ENCODE data around the gene RAPGEF2.

RAPGEF2 gene

GRCh38 chr4:159188646-159189045 lies 85.8 kb downstream of the RAPGEF2 start:
- Histone ChIP-seq H3K27ac (ENCODE audit: insufficient read depth, low read length, poor library complexity, severe bottlenecking) (no peak overlapping the region), H3K4me1 (ENCODE audit: control insufficient read depth, insufficient read depth, low read length, poor library complexity, severe bottlenecking) (no peaks in the 10 kb centered on the region), H3K4me3 (ENCODE audit: insufficient read depth, low read depth, low read length, poor library complexity, severe bottlenecking) (no peak overlapping the region), H3K9me3 (ENCODE audit: control insufficient read depth, low read length) (no peaks in the 10 kb centered on the region), H3K27me3 (replicated peaks; ENCODE audit: control insufficient read depth, insufficient read depth, low read length, poor library complexity, severe bottlenecking) (no peaks in the 10 kb centered on the region), H3K36me3 (ENCODE audit: control insufficient read depth, insufficient read depth, low read length) (no peaks in the 10 kb centered on the region)
- DNase-seq, result no peak

GRCh38 chr4:159190651-159191050 lies 87.8 kb downstream of the RAPGEF2 start:
- H3K4me3 ChIP-seq (ENCODE audit: insufficient read depth, low read depth, low read length, poor library complexity, severe bottlenecking), result no peak overlapping the region
- H3K27me3 ChIP-seq (replicated peaks; ENCODE audit: control insufficient read depth, insufficient read depth, low read length, poor library complexity, severe bottlenecking), result no peaks in the 10 kb centered on the region
- no peak for DNase-seq
- H3K9me3 ChIP-seq (ENCODE audit: control insufficient read depth, low read length), result no peaks in the 10 kb centered on the region
- no peak overlapping the region for H3K27ac ChIP-seq (ENCODE audit: insufficient read depth, low read length, poor library complexity, severe bottlenecking)
- H3K4me1 ChIP-seq (ENCODE audit: control insufficient read depth, insufficient read depth, low read length, poor library complexity, severe bottlenecking), result no peaks in the 10 kb centered on the region
- no peaks in the 10 kb centered on the region for H3K36me3 ChIP-seq (ENCODE audit: control insufficient read depth, insufficient read depth, low read length)

- no peak overlapping the region for H3K4me3 ChIP-seq (ENCODE audit: insufficient read depth, low read depth, low read length, poor library complexity, severe bottlenecking)
- H3K27ac ChIP-seq (ENCODE audit: insufficient read depth, low read length, poor library complexity, severe bottlenecking), result no peak overlapping the region
- DNase-seq, result no peak
- no peaks in the 10 kb centered on the region for H3K36me3 ChIP-seq (ENCODE audit: control insufficient read depth, insufficient read depth, low read length)
- H3K27me3 ChIP-seq (replicated peaks; ENCODE audit: control insufficient read depth, insufficient read depth, low read length, poor library complexity, severe bottlenecking), result no peaks in the 10 kb centered on the region
- no peaks in the 10 kb centered on the region for H3K4me1 ChIP-seq (ENCODE audit: control insufficient read depth, insufficient read depth, low read length, poor library complexity, severe bottlenecking)
- H3K9me3 ChIP-seq (ENCODE audit: control insufficient read depth, low read length), result no peaks in the 10 kb centered on the region
Observed at GRCh38 chr4:159191989-159192388, 89.1 kb downstream of the RAPGEF2 start.

GRCh38 chr4:159193046-159193620 lies 90.3 kb downstream of the RAPGEF2 start:
- no peaks in the 10 kb centered on the region for H3K9me3 ChIP-seq (ENCODE audit: control insufficient read depth, low read length)
- no peaks in the 10 kb centered on the region for H3K36me3 ChIP-seq (ENCODE audit: control insufficient read depth, insufficient read depth, low read length)
- H3K27ac ChIP-seq (ENCODE audit: insufficient read depth, low read length, poor library complexity, severe bottlenecking), result no peak overlapping the region
- no peaks in the 10 kb centered on the region for H3K27me3 ChIP-seq (replicated peaks; ENCODE audit: control insufficient read depth, insufficient read depth, low read length, poor library complexity, severe bottlenecking)
- H3K4me1 ChIP-seq (ENCODE audit: control insufficient read depth, insufficient read depth, low read length, poor library complexity, severe bottlenecking), result no peaks in the 10 kb centered on the region
- no peak overlapping the region for H3K4me3 ChIP-seq (ENCODE audit: insufficient read depth, low read depth, low read length, poor library complexity, severe bottlenecking)
- DNase-seq, result no peak

DNA sequence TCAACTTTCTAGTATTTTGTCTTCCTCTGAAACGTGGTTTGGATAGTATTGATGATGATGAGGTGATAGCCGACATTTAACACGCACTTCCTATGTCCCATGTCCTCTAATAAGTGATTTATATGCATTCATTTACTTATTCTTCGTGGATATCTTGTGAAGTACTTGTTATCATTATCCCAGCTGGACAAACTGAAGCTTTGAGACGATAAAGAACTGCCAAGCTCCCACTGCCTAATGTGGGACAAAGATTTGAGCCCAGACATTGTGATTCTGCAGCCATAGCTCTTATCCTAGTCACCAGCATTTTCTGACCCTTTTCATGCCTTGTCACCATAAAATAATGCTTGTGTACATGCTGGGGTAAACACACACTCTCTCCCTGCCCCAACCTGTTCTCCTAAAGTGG lies 92.5 kb downstream of the RAPGEF2 start:
- H3K36me3 ChIP-seq (ENCODE audit: control insufficient read depth, insufficient read depth, low read length), result no peaks in the 10 kb centered on the region
- no peak overlapping the region for H3K4me3 ChIP-seq (ENCODE audit: insufficient read depth, low read depth, low read length, poor library complexity, severe bottlenecking)
- H3K27me3 ChIP-seq (replicated peaks; ENCODE audit: control insufficient read depth, insufficient read depth, low read length, poor library complexity, severe bottlenecking), result no peaks in the 10 kb centered on the region
- H3K9me3 ChIP-seq (ENCODE audit: control insufficient read depth, low read length), result no peaks in the 10 kb centered on the region
- H3K4me1 ChIP-seq (ENCODE audit: control insufficient read depth, insufficient read depth, low read length, poor library complexity, severe bottlenecking), result no peaks in the 10 kb centered on the region
- no peak for DNase-seq
- no peak overlapping the region for H3K27ac ChIP-seq (ENCODE audit: insufficient read depth, low read length, poor library complexity, severe bottlenecking)

DNA sequence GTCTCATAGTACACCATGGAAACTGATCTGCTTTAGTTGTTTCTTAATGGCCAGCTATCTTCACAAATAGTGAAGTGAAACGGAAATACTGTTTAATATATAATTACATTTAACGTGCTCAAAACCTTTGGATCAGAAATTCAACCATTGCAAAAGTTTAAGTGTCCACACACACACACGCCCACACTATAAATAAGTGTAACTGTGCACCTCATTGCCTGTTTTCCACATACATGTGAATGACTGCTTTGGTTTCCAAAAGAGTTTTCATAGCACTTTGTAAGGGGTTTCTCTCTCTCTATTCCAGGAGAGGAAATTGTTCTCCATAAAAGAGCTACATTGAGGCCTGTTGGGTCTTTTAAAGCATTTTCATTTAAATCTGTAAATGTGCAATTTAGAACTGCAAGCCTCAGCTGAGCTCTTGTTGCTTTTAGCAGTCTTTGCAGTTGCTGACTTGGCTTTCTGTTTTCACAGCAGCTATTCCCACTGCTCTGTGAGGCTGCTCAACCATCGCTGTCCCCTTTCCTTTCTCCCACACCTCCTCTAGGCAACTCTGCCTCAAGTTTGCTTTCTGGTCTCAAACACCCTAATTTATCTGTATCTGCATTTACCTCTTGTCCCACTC lies 94.5 kb downstream of the RAPGEF2 start:
- no peak for DNase-seq
- Histone ChIP-seq H3K9me3 (ENCODE audit: control insufficient read depth, low read length) (no peaks in the 10 kb centered on the region), H3K36me3 (ENCODE audit: control insufficient read depth, insufficient read depth, low read length) (no peaks in the 10 kb centered on the region), H3K27me3 (replicated peaks; ENCODE audit: control insufficient read depth, insufficient read depth, low read length, poor library complexity, severe bottlenecking) (no peaks in the 10 kb centered on the region), H3K4me1 (ENCODE audit: control insufficient read depth, insufficient read depth, low read length, poor library complexity, severe bottlenecking) (no peaks in the 10 kb centered on the region), H3K4me3 (ENCODE audit: insufficient read depth, low read depth, low read length, poor library complexity, severe bottlenecking) (no peak overlapping the region), H3K27ac (ENCODE audit: insufficient read depth, low read length, poor library complexity, severe bottlenecking) (no peak overlapping the region)

DNA sequence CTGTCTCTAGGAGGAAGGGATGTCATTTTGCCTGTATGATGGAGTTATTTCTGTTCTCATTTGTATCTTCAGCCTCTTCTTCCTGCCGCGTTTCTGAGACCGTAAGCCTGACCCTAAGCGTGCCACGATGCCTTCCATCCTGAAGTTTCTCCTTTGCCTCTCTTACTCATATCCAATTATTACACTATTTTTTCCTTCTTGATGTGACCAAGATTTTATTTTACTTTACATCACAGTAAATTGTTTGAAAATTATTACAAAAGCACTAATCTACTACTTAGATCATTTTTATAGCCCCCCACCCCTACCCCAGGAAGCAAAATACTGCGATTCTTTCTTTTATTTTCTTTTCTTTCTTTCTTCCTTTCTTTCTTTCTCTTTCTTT lies 95.0 kb downstream of the RAPGEF2 start:
- Histone ChIP-seq H3K9me3 (ENCODE audit: control insufficient read depth, low read length) (no peaks in the 10 kb centered on the region), H3K4me3 (ENCODE audit: insufficient read depth, low read depth, low read length, poor library complexity, severe bottlenecking) (no peak overlapping the region), H3K4me1 (ENCODE audit: control insufficient read depth, insufficient read depth, low read length, poor library complexity, severe bottlenecking) (no peaks in the 10 kb centered on the region), H3K27ac (ENCODE audit: insufficient read depth, low read length, poor library complexity, severe bottlenecking) (no peak overlapping the region), H3K27me3 (replicated peaks; ENCODE audit: control insufficient read depth, insufficient read depth, low read length, poor library complexity, severe bottlenecking) (no peaks in the 10 kb centered on the region), H3K36me3 (ENCODE audit: control insufficient read depth, insufficient read depth, low read length) (no peaks in the 10 kb centered on the region)
- no peak for DNase-seq

- Histone ChIP-seq H3K27me3 (replicated peaks; ENCODE audit: control insufficient read depth, insufficient read depth, low read length, poor library complexity, severe bottlenecking) (no peaks in the 10 kb centered on the region), H3K4me3 (ENCODE audit: insufficient read depth, low read depth, low read length, poor library complexity, severe bottlenecking) (no peak overlapping the region), H3K4me1 (ENCODE audit: control insufficient read depth, insufficient read depth, low read length, poor library complexity, severe bottlenecking) (no peaks in the 10 kb centered on the region), H3K36me3 (ENCODE audit: control insufficient read depth, insufficient read depth, low read length) (no peaks in the 10 kb centered on the region), H3K9me3 (ENCODE audit: control insufficient read depth, low read length) (no peaks in the 10 kb centered on the region), H3K27ac (ENCODE audit: insufficient read depth, low read length, poor library complexity, severe bottlenecking) (no peak overlapping the region)
- DNase-seq, result no peak
Observed at GRCh38 chr4:159199826-159200225, 96.9 kb downstream of the RAPGEF2 start.

DNA sequence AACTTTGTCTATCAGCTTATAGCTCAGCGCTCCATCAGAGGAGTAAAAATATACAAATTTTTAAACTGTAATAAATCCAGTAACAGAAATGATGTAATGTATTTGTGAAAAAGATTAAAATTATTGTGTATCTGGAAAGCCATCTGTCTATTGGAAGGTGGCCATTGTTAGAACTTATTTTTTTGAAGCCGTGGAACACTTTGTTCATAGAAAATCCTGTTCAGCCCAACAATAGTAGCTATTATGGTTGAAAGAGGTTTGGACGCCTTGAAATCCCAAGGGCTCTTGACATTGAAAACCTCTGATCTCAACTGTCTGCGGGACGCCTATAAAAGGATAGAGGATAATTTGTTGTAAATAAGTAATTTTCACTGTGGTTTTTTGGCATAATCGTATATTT lies 98.3 kb downstream of the RAPGEF2 start:
- Histone ChIP-seq H3K27ac (ENCODE audit: insufficient read depth, low read length, poor library complexity, severe bottlenecking) (no peak overlapping the region), H3K9me3 (ENCODE audit: control insufficient read depth, low read length) (no peaks in the 10 kb centered on the region), H3K4me3 (ENCODE audit: insufficient read depth, low read depth, low read length, poor library complexity, severe bottlenecking) (no peak overlapping the region), H3K36me3 (ENCODE audit: control insufficient read depth, insufficient read depth, low read length) (no peaks in the 10 kb centered on the region), H3K4me1 (ENCODE audit: control insufficient read depth, insufficient read depth, low read length, poor library complexity, severe bottlenecking) (no peaks in the 10 kb centered on the region), H3K27me3 (replicated peaks; ENCODE audit: control insufficient read depth, insufficient read depth, low read length, poor library complexity, severe bottlenecking) (no peaks in the 10 kb centered on the region)
- no peak for DNase-seq

GRCh38 chr4:159204566-159204965 lies 101.7 kb downstream of the RAPGEF2 start:
- Histone ChIP-seq H3K9me3 (ENCODE audit: control insufficient read depth, low read length) (no peaks in the 10 kb centered on the region), H3K27ac (ENCODE audit: insufficient read depth, low read length, poor library complexity, severe bottlenecking) (no peak overlapping the region), H3K4me1 (ENCODE audit: control insufficient read depth, insufficient read depth, low read length, poor library complexity, severe bottlenecking) (no peaks in the 10 kb centered on the region), H3K36me3 (ENCODE audit: control insufficient read depth, insufficient read depth, low read length) (no peaks in the 10 kb centered on the region), H3K27me3 (replicated peaks; ENCODE audit: control insufficient read depth, insufficient read depth, low read length, poor library complexity, severe bottlenecking) (no peaks in the 10 kb centered on the region), H3K4me3 (ENCODE audit: insufficient read depth, low read depth, low read length, poor library complexity, severe bottlenecking) (no peak overlapping the region)
- no peak for DNase-seq
